Measurements from ENCODE around the gene RANBP3.
"Not testable (repeated sequence)": the region's sequence is repeated elsewhere in the genome, so short reads cannot be mapped to it uniquely, and the experiment has no call there.

The RANBP3 gene

DNA sequence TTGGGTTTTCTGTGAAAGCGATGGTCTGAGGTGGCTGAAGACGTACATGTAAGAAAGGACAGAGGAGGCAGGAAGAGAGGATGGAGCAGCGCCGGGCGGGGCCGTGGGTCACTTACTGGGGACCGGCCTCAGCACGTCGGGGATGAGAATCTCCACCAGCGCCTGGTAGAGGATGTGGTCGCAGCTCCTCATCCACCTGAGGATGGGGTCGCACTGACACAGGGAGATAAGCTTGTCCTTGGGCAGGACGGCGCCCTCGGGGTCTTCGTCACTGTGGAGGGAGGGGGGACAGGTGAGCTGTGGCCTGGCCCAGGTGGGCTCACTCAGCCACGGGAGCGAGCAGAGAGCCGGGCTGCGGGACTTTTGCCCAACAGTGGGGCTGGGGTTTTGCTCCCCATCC lies 29.0 kb upstream of the RANBP3 start:
- no peak for DNase-seq

DNA sequence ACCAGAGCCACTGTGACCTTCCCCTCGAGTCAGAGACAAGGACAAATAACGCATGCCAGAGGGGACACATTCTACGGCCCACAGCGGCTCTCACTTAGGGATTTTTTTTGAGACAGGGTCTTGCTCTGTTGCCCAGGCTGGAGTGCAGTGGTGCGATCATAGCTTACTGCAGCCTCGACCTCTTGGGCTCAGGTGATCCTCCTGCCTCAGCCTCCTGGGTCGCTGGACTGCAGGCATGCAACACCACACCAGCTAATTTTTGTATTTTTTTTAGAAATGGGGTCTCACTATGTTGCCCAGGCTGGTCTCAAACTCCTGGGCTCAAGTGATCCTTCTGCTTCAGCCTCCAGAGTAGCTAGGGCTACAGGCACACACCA lies 28.1 kb upstream of the RANBP3 start:
- DNase-seq, result not testable (repeated sequence)

DNA sequence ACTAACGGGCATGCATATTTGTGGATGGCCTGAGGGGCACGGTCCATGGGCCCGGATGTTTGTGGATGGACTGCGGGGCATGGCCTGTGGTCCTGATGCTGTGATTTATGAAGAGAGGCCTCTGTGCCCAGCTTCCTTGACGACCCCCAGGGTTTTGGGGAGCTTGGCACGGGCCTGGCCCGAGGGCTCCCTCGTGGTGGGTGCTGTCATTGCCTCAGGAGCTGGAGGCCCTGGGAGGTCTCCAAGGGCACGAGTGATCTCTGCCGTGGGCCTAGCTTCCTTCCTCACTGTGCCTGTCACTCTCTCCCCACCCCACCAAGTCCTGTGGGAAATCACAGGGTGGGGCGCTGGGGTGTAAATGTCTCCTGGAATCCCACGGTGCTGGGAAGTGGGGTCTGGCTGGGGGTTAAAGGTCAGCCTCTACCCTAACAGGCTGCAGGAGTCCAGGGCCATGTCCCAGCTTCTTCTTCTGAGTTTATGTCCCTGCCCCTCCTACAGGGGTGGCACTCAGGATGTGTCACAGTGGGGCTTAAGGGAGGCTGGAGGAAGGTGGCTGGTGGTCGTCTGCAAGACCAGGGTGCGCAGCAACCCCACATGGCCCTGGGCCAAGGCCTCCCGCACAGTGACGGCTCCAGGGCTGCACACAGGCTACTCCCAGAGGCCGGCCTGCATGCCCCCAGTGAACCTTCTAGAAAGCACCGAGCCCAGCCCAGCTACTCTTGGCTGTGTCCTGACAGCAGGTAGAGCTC lies 27.6 kb upstream of the RANBP3 start:
- DNase-seq, result no peak

DNA sequence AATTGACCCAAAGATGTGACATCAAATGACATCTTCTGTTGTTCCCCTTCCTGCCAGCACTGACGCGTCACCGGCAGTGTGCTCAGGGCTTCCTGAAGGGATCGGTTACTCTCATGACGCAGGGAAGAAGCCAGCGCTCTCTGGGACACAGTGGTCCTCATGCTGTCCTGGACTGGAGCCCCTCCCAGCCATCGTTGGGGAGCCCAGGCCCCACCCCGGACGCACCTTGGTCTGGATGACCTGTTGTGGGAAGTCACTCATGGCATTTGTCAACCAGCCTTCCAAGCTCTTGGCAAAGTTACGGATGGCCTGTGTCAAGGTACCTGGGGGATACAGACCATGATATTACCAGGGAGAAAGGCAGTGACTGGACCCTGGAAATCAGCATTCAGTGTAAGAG lies 26.0 kb upstream of the RANBP3 start:
- DNase-seq, result no peak

DNA sequence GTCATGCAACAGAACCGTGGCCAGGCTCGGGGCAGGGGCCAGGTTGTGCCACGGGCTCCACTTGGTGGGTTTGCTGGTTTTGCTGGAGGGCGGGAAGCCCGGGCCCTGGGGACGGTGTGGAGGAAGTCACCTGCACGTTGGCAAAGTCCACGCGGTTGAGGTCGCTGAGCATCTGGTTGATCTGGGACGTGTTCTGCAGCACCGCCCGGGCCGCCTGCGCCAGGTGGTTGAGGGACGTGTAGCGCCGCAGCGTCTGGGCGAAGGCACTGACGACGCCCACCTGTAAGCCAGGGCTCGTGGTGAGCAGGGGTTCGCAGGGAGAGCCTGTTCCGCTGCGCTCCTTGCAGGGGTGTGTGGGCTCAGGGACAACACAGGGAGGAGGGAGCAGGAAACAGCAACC lies 24.7 kb upstream of the RANBP3 start:
- DNase-seq, result no peak

DNA sequence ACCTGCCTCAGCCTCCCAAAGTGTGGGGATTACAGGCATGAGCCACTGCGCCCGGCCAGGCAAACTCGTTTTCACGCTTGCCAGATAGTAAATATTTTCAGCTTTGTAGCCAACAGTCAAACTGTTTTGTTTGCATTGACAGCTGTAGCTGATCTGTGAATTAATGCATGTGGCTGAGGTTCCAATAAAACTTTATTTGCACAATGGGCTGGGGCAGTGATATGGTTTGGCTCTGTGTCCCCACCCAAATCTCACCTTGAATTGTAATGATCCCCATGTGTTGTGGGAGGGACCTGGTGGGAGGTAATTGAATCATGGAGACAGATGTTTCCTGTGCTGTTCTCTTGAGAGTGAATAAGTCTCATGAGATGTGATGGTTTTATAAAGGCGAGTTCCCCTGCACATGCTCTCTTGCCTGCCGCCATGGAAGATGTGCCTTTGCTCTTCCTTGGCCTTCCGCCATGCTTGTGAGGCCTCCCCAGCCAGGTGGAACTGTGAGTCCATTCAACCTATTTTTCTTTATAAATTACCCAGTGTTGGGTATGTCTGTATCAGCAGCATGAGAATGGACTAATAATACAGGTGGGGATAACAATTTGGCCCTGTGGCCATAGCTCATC lies 22.4 kb upstream of the RANBP3 start:
- no peak for DNase-seq

DNA sequence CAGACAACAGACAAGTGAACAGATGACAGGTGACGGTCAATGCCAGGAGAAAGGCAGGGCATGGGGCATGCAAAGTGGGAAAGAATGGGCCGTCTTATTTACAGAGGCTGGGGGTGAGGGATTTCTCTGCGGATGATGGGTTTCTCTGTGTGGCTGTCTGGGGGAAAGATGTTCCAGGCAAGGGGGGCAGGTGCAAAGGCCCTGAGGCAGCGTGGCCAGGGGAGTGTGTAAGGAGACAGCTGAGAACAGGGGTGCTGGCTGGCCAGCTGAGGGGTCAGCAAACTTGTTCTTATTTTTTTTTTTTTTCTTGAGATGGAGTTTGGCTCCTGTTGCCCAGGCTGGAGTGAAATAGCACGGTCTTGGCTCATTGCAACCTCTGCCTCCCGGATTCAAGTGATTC lies 21.8 kb upstream of the RANBP3 start:
- DNase-seq, result no peak

DNA sequence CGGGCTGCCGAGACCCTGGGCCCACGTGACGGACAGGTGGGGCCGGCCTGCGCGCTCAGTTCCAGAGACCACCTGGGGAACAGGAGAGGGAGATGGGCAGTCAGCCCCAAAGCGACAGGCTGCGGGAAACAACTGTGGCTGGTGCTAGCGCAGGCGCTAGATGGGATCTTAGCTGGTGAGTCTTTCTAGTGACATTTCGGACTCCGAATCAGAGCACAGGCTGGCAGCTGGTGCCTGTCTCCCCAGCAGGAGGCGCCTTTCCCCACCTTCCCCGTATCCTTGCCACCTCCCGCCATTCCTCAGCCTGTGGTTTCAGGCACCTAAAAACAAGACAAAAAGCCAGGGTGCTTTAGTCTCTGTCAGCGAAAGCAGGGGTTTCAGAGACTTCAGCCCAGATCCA lies 19.4 kb upstream of the RANBP3 start:
- DNase-seq, result no peak

DNA sequence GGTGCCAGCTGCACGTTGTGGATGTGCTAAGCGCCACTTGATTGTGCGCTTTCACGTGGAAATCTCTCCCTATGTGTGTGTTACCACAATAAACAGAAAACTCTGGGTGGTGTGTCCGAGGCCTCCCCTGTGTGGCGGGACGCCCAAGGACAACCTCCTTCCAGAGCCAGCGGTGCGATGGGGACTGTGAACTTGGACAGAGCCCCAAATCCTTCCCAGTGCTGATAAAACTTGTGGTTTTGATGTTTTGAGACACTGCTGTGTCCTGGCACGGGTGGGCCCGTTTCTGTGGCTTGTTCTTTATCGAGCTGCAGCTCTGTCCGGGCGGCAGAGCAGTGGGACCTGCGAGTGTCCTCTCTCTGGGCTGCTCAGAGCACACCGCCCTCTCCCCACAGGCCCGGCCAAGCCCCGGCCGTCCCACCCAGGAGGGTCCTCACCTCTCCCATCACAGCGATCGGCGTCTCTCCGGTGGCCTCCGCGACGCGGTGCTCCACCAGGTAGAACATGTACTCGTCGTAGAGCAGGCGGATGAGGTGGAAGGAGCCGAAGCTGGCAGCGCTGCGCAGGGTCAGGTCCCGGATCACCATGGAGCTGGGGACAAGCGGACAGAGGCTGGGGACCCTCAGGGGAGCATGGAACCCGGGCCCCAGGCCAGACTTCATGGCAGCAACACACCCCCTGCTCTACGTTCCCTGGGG lies 18.8 kb upstream of the RANBP3 start:
- DNase-seq, result no peak

DNA sequence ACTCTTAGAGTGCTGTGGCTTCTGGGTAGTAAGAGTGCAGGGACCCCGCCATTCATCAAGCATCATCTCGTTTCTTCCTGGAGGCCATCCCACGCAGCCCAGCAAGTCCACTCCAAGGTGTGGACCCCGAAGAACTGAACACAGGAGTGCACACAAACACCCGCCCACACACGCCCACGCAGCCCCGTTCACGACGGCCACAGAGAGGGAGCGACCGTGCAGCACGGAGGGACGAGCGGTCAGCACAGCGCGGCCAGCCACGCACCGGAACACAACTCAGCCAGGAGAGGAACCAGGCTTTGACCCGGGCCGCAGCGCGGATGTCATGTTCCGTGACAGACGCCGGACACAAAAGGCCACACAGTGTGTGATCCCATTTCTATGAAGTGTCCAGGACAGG lies 18.2 kb upstream of the RANBP3 start:
- DNase-seq, result no peak

DNA sequence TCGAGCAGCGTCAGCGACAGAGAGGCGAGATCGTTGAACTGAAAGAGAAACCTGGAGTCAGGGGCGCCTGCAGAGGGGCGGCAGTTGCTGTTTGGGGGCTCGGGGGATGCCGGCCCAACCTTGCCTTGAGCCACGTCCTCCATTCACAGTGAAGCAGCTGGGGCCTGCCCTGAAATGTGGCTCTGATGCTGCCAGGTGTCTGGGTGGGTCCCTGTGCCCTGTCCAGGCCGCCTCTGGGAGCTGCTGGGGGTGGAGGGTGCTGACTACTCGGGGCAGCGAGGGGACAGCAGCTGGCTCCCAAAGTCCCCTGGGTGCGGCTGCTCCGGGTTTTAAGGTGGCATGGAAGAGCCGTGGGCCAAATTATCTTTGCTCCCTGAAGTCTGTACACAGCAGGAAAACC lies 17.7 kb upstream of the RANBP3 start:
- DNase-seq, result no peak

DNA sequence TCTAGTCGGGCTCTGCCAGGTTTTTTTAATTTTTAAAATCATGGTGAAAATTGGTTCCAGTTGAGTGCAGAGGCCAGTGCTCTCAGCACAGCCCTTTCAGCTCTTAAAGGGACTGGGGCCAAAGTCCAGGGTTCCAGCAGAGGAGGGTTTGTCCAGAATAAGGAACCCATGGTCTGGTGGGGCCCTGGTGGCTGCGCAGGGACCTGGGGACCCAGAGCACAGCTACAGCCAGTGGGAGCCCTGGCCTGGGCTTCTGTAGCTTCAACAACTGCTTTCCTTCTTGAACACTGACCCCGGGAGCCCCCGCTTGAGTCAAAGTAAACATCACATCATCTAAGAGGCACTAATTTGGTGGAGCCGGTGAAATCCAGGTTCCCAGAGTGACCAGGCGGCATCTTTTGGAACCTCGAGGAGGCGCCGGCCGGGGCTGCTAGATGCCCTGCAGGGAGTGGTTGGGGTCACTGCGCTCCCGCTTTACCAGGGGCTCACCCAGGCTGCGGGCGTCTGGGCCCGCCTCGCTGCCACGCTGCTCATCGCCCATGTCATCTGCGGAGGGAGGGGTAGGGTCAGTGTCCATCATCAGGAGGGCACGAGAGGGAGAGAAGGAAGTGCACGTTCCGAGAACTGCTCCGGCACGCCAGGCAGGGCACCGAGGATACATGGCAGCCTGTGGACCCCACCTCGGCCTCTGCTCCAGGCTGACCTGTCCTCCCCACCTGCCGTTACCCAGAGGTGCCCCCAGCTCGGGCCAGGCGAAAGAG lies 16.6 kb upstream of the RANBP3 start:
- DNase-seq, result no peak

DNA sequence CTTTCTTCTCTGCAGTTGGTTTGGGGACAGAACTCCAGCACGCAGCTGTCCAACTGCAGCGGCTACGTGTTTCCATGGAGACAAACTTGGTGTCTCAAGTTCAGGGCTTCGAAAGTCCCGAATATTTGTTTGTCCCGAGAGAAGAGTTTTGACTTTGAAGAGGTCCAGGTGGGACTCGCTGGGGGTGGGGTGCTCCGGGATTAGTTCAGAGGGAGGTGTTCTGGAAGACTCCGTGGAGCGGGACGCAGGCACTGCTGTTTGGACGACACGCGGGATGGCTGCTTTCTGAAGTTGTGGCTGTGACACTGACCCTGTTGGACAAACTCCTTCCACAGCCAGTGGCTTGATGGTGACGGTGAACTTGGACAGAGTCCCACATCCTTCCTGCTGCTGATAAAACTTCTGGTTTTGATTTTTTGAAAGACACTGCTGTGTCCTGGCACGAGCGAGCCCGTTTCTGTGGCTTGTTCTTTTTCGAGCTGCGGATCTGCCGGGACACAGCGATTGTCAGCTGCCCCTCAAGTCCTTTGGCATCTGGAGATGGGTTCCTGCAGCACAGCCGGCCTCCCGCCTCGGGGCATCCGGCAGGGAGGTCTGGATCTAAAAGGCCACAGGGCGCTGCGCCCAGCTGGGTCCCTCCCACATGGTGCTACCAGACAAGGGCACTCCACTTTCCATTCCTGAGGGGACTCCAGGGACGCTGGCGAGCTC lies 15.9 kb upstream of the RANBP3 start:
- DNase-seq, result no peak

DNA sequence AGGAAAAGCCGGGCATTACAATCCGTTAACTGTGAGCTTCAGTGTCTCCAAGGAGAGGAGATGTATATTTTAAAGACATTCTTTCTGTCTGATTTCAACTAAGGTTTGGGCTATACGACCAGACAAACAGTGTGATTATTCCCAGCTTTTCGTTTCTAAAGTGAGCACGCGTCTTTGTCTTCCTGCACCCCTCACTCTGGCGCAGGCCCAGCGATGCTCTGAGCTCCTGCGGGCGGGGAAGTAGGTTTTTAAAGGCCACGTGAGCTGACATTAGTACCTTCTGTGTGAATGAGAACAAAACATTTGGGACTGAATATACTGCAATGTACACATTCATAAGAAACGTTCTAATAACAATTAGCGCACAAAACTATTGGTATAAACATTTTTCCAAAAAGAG lies 15.3 kb upstream of the RANBP3 start:
- no peak for DNase-seq

DNA sequence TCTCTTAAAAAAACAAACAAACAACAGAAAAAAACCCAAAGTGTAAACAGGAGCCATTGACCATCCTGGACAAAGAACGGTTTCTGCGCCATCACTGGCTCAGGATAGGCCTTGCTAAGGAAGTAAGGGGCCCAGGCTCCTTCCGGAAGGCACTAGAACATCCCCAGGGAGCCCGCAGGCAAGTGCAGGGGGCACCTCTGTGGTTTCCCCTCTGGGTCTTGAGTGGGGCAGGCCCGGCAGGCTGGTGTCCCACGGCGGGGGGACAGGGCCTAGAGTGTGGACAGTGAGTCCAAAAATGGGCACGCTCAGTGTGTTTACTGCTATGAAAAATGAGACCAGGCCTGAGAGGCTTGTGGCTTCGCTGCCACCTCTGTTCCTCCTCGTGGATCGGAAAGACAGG lies 14.8 kb upstream of the RANBP3 start:
- no peak for DNase-seq

DNA sequence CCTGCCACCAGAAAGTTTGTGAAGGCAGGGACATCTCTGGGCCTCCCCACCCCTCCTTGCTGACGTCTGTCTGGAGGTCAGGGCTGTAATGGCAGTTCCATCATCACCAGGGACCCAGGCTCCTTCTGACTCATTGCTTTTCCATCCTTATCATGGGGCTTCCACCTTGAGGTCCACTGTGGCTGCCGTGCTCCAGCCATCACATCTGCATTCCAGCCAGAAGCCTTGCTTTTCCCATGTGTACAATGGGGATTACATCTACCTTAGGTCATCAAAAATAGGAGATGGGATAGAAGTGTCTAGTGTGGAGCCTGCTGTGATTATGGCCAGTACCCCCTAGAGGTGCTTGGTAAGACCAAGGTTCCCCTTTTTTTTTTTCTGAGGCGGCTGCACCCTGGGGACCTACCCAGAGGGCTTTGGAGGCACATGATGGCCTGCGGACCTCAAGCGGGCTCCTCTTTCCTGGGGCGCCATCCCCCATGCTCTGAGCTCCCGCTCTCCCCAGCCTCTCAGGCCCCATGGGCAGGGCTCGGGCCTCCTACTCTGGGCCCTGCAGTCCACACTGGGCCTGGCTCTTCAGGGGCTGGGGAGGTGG lies 13.4 kb upstream of the RANBP3 start:
- no peak for DNase-seq

DNA sequence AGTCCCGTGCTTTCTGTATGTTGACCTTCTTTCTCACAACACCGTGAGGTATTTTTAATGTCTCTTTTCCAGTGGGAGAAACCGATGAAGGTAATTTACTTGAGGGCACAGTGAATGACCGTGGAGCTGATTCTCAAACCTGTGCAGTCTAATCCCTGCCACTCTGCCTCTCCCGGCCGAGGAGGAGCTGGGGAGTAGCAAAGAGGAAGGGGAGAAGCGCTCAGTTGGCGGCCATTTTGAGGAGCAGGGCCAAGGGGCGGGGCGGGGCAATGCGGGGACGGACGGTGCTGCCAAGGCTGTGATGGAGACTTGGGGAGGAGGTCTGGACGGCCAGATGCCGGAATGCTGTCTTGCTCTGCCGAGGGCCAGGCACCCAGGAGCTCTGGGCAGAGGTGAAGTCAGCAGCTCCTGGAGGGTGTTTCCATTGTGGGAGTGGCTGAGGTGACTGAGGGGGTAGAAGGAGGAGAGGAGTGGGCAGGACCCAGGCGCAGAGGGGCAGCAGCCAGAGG lies 12.4 kb upstream of the RANBP3 start:
- DNase-seq, result no peak

DNA sequence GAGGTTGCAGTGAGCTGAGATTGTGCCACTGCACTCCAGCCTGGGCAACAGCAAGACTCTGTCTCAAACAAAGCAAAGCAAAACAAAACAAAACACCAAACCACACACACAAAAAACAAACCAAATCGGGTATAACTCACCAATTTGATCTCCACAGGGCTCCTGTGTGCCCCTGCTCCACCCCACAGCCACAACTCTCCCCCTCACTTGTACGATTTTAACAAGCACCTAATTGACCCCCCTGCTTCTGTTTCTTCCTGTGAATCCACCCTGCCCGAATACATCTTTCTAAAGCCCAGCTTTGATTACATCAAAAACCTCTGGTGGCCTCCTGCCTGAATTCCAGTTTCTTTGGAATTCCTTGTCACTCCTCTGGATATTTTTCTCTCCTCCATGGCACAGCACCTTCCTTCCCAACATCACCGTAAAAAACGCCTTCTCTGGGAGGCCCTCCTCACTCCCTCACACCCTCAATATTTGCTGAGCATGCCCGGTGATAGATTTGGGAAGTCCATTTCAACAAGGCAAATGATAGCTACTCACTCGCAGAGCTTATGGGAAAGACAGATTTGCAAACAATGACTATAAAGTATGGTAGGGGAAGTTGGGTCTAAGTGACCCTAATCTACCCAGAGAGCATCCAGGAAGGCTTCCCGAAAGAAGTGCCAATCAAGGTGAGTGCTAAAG lies 11.6 kb upstream of the RANBP3 start:
- DNase-seq, result no peak

DNA sequence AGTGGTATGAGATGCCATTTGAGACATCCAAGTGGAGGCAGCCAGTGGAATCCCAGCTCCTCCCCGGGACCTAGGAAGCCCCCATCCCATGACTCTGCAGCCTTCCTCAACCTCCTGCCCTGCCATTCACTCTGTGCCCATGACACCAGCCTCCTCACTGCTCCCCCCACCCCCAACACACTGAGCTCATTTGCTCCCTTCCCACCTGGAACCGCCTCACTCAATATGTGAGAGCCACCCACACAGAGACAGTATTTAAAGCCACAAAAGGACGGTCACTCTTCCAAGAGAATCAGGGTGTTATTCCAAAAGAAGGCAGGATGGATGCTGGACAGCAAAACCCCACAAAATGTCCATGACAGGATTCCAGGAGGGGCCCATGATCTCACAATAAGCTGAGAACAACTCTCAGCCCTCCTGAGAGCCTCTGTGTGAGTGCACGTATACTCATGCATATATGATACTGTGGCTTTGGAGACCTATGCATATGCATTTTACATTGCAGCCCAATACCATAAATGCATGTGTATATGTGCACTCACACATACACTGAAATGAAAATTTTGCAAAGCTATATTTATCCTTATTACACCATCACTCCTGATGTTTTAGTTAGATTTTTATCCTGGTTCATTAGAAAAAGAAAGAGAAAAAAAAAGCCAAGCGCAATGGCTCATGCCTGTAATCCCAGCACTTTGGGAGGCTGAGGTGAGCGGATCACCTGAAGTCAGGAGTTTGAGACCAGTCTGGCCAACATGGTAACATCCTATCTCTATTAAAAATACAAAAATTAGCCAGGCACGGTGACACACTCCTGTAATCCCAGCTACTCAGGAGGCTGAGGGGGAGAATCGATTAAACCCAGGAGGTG lies 10.8 kb upstream of the RANBP3 start:
- no peak for DNase-seq

DNA sequence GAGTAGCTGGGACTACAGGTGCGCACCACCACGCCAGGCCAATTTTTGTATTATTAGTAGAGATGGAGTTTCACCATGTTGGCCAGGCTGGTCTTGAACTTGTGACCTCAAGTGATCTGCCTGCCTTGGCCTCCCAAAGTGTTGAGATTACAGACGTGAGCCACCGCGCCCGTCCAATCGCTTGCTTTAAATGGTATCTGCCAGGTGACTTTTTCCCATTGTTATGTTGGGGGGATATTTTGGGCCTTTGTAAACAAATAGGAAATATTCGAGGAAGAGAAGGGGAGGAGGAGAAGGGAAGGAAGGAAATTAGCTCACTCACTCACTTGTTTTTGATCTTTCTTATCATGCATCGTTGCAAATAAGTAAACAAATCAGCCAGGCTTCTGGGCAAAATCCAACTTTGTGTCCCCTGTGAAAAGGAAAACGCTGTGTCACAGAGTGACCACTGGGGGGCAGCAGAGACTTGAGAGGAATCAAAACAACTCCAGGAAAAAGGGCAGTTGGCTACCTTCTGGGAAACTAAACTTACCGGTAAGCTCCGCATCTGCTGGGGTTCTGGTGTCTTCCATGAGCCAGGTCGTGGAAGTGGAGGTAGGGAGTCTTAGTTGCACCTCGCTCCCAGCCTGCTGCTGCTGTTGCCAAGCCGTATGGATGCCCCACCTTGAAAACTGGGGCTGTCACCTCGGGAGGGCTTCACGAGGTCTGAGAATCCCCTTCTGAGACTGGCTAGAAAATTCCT lies 9.3 kb upstream of the RANBP3 start:
- DNase-seq, result peak; percentile 23 to 52 (median 36)
